ENCODE results near the gene VENTX.
A peak's percentile ranks its signal among the peaks of the same experiment; 100 is the strongest.

VENTX gene

GRCh38 chr10:133258066-133258817 lies 20.6 kb downstream of the VENTX start:
- peak overlapping the region; percentile 80 for H3K4me2 ChIP-seq (ENCODE audit: low read depth, low read length, poor library complexity, severe bottlenecking)
- H3K79me2 ChIP-seq (ENCODE audit: insufficient read depth, low read length) = no peaks in the 10 kb centered on the region

GRCh38 chr10:133258818-133259601 lies 21.4 kb downstream of the VENTX start:
- peak overlapping the region; percentile 61 for H3K9ac ChIP-seq (ENCODE audit: low read depth, low read length, poor library complexity, severe bottlenecking)
- peaks cover 13% of the 10 kb centered on the region for H3F3A ChIP-seq (ENCODE audit: low read depth)
- H3K4me2 ChIP-seq (ENCODE audit: low read depth, low read length, poor library complexity, severe bottlenecking) = peak overlapping the region; percentile 80
- peaks cover 71% of the 10 kb centered on the region for H3K4me1 ChIP-seq (ENCODE audit: insufficient read depth, low read length, poor library complexity, severe bottlenecking)
- H3K27me3 ChIP-seq (ENCODE audit: insufficient read depth, low read length, poor library complexity, severe bottlenecking) = no peaks in the 10 kb centered on the region
- no peak for TF ChIP-seq CTCF (conservative IDR thresholded peaks at IDR 0.05; ENCODE audit: low read length)
- no peak for TF ChIP-seq EZH2phosphoT487 (IDR thresholded peaks at IDR 0.05; ENCODE audit: borderline replicate concordance)
- H3K9me2 ChIP-seq (replicated peaks; ENCODE audit: low read depth, low read length) = no peaks in the 10 kb centered on the region
- H3K79me2 ChIP-seq (ENCODE audit: insufficient read depth, low read length) = no peaks in the 10 kb centered on the region
- peak overlapping the region; percentile 67 for H3K4me3 ChIP-seq (ENCODE audit: low read length, poor library complexity, severe bottlenecking)
- H3K36me3 ChIP-seq (ENCODE audit: insufficient read depth, low read length) = no peaks in the 10 kb centered on the region
- no peaks in the 10 kb centered on the region for H4K20me1 ChIP-seq (ENCODE audit: insufficient read depth, low read length, poor library complexity, severe bottlenecking)
- peak overlapping the region; percentile 71 for H2AFZ ChIP-seq (ENCODE audit: low read length)
- no peaks in the 10 kb centered on the region for H3K9me3 ChIP-seq (ENCODE audit: insufficient read depth, low read depth, low read length)

More at GRCh38 chr10:133258066-133258817, 20.6 kb downstream of the VENTX start:
- no peaks in the 10 kb centered on the region for H4K20me1 ChIP-seq (ENCODE audit: insufficient read depth, low read length, poor library complexity, severe bottlenecking)
- peaks cover 13% of the 10 kb centered on the region for H3F3A ChIP-seq (ENCODE audit: low read depth)
- H3K9me3 ChIP-seq (ENCODE audit: insufficient read depth, low read depth, low read length) = no peaks in the 10 kb centered on the region
- no peaks in the 10 kb centered on the region for H3K36me3 ChIP-seq (ENCODE audit: insufficient read depth, low read length)
- peak overlapping the region; percentile 66; the same call in 1 of the 2 replicates for H2AFZ ChIP-seq (ENCODE audit: low read length)
- no peaks in the 10 kb centered on the region for H3K27me3 ChIP-seq (ENCODE audit: insufficient read depth, low read length, poor library complexity, severe bottlenecking)
- H3K4me3 ChIP-seq (ENCODE audit: low read length, poor library complexity, severe bottlenecking) = peak overlapping the region; percentile 67
- no peaks in the 10 kb centered on the region for H3K9me2 ChIP-seq (replicated peaks; ENCODE audit: low read depth, low read length)
- H3K4me1 ChIP-seq (ENCODE audit: insufficient read depth, low read length, poor library complexity, severe bottlenecking) = peaks cover 64% of the 10 kb centered on the region
- peak overlapping the region; percentile 61 for H3K9ac ChIP-seq (ENCODE audit: low read depth, low read length, poor library complexity, severe bottlenecking)
- no peak for TF ChIP-seq EZH2phosphoT487 (IDR thresholded peaks at IDR 0.05; ENCODE audit: borderline replicate concordance)
- no peak for TF ChIP-seq CTCF (conservative IDR thresholded peaks at IDR 0.05; ENCODE audit: low read length)

GRCh38 chr10:133259602-133259989 lies 21.9 kb downstream of the VENTX start:
- Histone ChIP-seq H3K9ac (ENCODE audit: low read depth, low read length, poor library complexity, severe bottlenecking) (peak overlapping the region; percentile 61), H2AFZ (ENCODE audit: low read length) (no peak overlapping the region)

More at GRCh38 chr10:133259602-133259989, 21.9 kb downstream of the VENTX start:
- Histone ChIP-seq H3K79me2 (ENCODE audit: insufficient read depth, low read length) (no peaks in the 10 kb centered on the region), H3K4me2 (ENCODE audit: low read depth, low read length, poor library complexity, severe bottlenecking) (peak overlapping the region; percentile 80), H4K20me1 (ENCODE audit: insufficient read depth, low read length, poor library complexity, severe bottlenecking) (no peaks in the 10 kb centered on the region), H3F3A (ENCODE audit: low read depth) (peaks cover 13% of the 10 kb centered on the region), H3K4me1 (ENCODE audit: insufficient read depth, low read length, poor library complexity, severe bottlenecking) (peaks cover 77% of the 10 kb centered on the region), H3K9me2 (replicated peaks; ENCODE audit: low read depth, low read length) (no peaks in the 10 kb centered on the region), H3K27me3 (ENCODE audit: insufficient read depth, low read length, poor library complexity, severe bottlenecking) (no peaks in the 10 kb centered on the region), H3K4me3 (ENCODE audit: low read length, poor library complexity, severe bottlenecking) (peak overlapping the region; percentile 67), H3K9me3 (ENCODE audit: insufficient read depth, low read depth, low read length) (no peaks in the 10 kb centered on the region), H3K36me3 (ENCODE audit: insufficient read depth, low read length) (no peaks in the 10 kb centered on the region)
- TF ChIP-seq CTCF (conservative IDR thresholded peaks at IDR 0.05; ENCODE audit: low read length) (no peak), EZH2phosphoT487 (IDR thresholded peaks at IDR 0.05; ENCODE audit: borderline replicate concordance) (no peak)

Data from Loucy (cell line).